Progenitor cell of endocrine pancreas (in vitro differentiated cells): ENCODE results near the gene ST14. TPM values are rescaled to one million over a fixed set of nuclear protein-coding genes. Genes with fewer than 3 reads are reported as not detected.
"Not testable (repeated sequence)": the region's sequence is repeated elsewhere in the genome, so short reads cannot be mapped to it uniquely, and the experiment has no call there.

Experiments
- DNase-seq: peaks from one replicate; pipeline ENCODE4 v3.0.0; 2021; ENCODE audit warnings: low spot score; ENCODE audit not compliant: unreplicated experiment
- H3K27ac Mint-ChIP-seq: 2 replicates; pipeline ENCODE4 v1.8.0; 2021; ENCODE audit warnings: mild to moderate bottlenecking, moderate library complexity, mixed read lengths
- H3K27me3 Mint-ChIP-seq: 2 replicates; pipeline ENCODE4 v1.8.0; 2021; ENCODE audit warnings: mixed read lengths
- H3K36me3 Mint-ChIP-seq: 2 replicates; pipeline ENCODE4 v1.8.0; 2022; ENCODE audit warnings: mixed read lengths; ENCODE audit not compliant: insufficient read depth
- H3K4me1 Mint-ChIP-seq: 2 replicates; pipeline ENCODE4 v1.8.0; 2021; ENCODE audit warnings: low read depth, mixed read lengths
- H3K4me3 Mint-ChIP-seq: 2 replicates; pipeline ENCODE4 v1.8.0; 2021; ENCODE audit warnings: low read depth, mild to moderate bottlenecking, moderate library complexity, mixed read lengths
- H3K9me3 Mint-ChIP-seq: 2 replicates; pipeline ENCODE4 v1.8.0; 2021; ENCODE audit warnings: low read depth, mixed read lengths
- CTCF ChIP-seq: fragments of 200-600 bp; sonication (generic); IDR thresholded peaks from one replicate; pipeline ENCODE4 v1.5.0; 2021; ENCODE audit warnings: antibody characterized with exemption, mild to moderate bottlenecking; ENCODE audit not compliant: unreplicated experiment
- total RNA-seq: library from RNA; stranded (reverse); gene quantifications from 2 replicates; pipeline ENCODE4 v1.2.1, GENCODE V29; 2021

Gene ST14
- total RNA-seq, 1 donor from 2014 or later = 94.9 TPM

- no peak for DNase-seq
- H3K36me3 Mint-ChIP-seq = peaks cover 7% of the 10 kb centered on the region
- no peaks in the 10 kb centered on the region for H3K9me3 Mint-ChIP-seq
- H3K27me3 Mint-ChIP-seq = no peaks in the 10 kb centered on the region
- H3K4me1 Mint-ChIP-seq = peaks cover 1% of the 10 kb centered on the region
- TF ChIP-seq CTCF = no peak
- H3K27ac Mint-ChIP-seq = no peak overlapping the region
- no peak overlapping the region for H3K4me3 Mint-ChIP-seq
Measured at GRCh38 chr11:130170345-130170744, 10.8 kb downstream of the ST14 start.

GRCh38 chr11:130171534-130171933 is 12.0 kb downstream of the ST14 start:
- Mint-ChIP-seq H3K36me3 (peaks cover 9% of the 10 kb centered on the region), H3K9me3 (no peaks in the 10 kb centered on the region), H3K4me3 (no peak overlapping the region), H3K4me1 (peaks cover 1% of the 10 kb centered on the region), H3K27ac (no peak overlapping the region), H3K27me3 (no peaks in the 10 kb centered on the region)
- TF ChIP-seq CTCF = no peak
- DNase-seq = no peak

DNA sequence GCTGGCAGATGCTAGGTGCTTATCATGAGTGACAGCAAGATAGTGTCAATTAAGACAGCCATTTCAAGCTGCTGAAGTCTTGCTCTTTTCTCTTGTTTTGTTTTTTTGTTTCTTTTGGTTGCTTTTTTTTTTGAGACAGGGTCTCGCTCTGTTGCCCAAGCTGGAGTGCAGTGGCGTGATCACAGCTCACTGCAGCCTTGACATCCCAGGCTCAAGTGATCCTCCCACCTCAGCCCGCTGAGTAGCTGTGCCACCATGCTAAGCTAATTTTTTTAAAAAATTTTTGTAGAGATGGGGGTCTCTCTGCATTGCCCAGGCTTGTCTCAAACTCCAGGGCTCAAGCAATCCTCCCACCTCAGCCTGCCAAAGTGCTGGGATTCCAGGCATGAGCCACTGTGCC is 12.4 kb downstream of the ST14 start:
- DNase-seq, H3K36me3 Mint-ChIP-seq, H3K4me1 Mint-ChIP-seq, H3K9me3 Mint-ChIP-seq, H3K27me3 Mint-ChIP-seq, H3K27ac Mint-ChIP-seq, H3K4me3 Mint-ChIP-seq: not testable (repeated sequence)

GRCh38 chr11:130174642-130175041 is 15.1 kb downstream of the ST14 start:
- H3K27ac Mint-ChIP-seq = no peak overlapping the region
- H3K36me3 Mint-ChIP-seq = peaks cover 9% of the 10 kb centered on the region
- DNase-seq = no peak
- no peaks in the 10 kb centered on the region for H3K9me3 Mint-ChIP-seq
- TF ChIP-seq CTCF = no peak
- H3K27me3 Mint-ChIP-seq = no peaks in the 10 kb centered on the region
- peaks cover 4% of the 10 kb centered on the region for H3K4me1 Mint-ChIP-seq
- H3K4me3 Mint-ChIP-seq = no peak overlapping the region

DNA sequence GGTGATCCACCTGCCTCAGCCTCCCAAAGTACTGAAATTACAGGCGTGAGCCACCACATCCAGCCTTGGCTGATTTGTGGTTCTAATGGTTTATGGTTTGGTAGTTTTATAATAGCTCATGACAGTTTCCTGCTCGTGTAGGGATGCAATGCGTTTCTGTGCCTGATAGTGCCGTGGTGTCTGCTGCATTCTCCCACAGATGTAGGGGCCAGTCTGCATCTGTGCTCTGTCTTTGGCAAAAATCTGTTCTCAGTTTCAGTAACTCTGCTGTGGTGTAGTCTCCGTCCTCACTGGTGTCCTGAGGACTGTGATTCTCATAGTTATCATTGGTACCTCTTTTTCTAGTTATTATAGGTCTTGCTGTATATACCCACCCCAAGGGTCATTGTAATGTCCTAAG is 16.3 kb downstream of the ST14 start:
- Mint-ChIP-seq H3K27me3 (no peaks in the 10 kb centered on the region), H3K9me3 (no peaks in the 10 kb centered on the region), H3K4me3 (no peak overlapping the region), H3K36me3 (peaks cover 9% of the 10 kb centered on the region), H3K4me1 (peaks cover 14% of the 10 kb centered on the region), H3K27ac (no peak overlapping the region)
- no peak for TF ChIP-seq CTCF
- no peak for DNase-seq

DNA sequence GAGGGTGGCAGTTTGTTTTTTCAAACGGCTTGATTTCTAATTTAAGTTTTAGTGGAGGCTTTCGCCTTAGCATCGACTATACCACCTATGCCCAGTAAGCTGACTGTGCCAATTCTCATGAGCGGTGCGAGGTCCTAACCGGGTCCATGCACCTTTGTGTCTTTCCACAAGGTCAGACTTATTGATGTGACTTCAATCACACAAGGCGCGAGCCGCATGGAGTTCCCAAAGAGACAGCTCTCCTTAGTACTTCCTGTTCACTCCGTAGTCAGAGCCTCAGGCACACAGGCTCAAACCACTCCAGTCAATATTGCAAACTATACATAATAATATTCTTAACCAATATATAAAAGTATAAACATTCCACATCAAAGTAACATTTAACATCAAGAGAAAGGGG is 18.2 kb downstream of the ST14 start:
- H3K4me1 Mint-ChIP-seq = peaks cover 29% of the 10 kb centered on the region
- H3K27ac Mint-ChIP-seq = no peak overlapping the region

More for the DNA sequence above, 18.2 kb downstream of the ST14 start:
- DNase-seq = no peak
- Mint-ChIP-seq H3K4me3 (no peak overlapping the region), H3K36me3 (peaks cover 9% of the 10 kb centered on the region), H3K9me3 (no peaks in the 10 kb centered on the region), H3K27me3 (no peaks in the 10 kb centered on the region)
- no peak for TF ChIP-seq CTCF
